ENCODE measurements around the gene DHX16.

Gene DHX16

DNA sequence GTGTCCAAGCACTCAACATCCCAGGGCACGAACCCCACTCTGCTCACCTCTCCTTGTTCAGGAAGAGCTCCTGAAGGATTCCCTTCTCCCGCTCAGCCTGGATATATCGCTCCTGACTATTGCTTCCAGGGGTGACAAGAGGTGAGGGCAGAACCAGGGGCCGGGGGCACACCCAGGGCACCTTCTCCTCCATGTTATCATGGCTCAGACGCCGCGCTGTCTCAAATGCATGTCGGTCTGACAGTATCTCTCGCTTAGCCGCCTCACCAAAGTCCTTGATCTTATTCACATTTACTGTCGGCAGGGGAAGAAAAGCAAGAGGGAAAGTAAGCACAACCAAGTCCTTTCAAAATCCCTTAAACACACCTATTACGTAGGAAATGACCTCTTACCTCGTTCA, 68.8 kb downstream of the DHX16 start:
- TF ChIP-seq, protein P1, sequence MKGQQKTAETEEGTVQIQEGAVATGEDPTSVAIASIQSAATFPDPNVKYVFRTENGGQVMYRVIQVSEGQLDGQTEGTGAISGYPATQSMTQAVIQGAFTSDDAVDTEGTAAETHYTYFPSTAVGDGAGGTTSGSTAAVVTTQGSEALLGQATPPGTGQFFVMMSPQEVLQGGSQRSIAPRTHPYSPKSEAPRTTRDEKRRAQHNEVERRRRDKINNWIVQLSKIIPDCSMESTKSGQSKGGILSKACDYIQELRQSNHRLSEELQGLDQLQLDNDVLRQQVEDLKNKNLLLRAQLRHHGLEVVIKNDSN (IDR thresholded peaks at IDR 0.05) = no peak
- TF ChIP-seq CEBPB (IDR thresholded peaks at IDR 0.05) (no peak), FOXM1 (IDR thresholded peaks at IDR 0.05; ENCODE audit: borderline replicate concordance, low read depth) (no peak), TAF1 (IDR thresholded peaks at IDR 0.05; ENCODE audit: low read depth) (no peak), NFIC (IDR thresholded peaks at IDR 0.05) (no peak), TCF12 (IDR thresholded peaks at IDR 0.05; ENCODE audit: low read depth) (no peak), YY1 (IDR thresholded peaks at IDR 0.05; ENCODE audit: low read depth) (no peak), ZBTB7A (IDR thresholded peaks at IDR 0.05; ENCODE audit: low read depth) (no peak), TEAD4 (IDR thresholded peaks at IDR 0.05) (no peak), EGR1 (IDR thresholded peaks at IDR 0.05) (no peak), RAD21 (IDR thresholded peaks at IDR 0.05; ENCODE audit: low read depth) (no peak), CREB1 (IDR thresholded peaks at IDR 0.05; ENCODE audit: low read depth) (no peak), EP300 (IDR thresholded peaks at IDR 0.05; ENCODE audit: borderline replicate concordance) (no peak)
- TF ChIP-seq, protein P2, sequence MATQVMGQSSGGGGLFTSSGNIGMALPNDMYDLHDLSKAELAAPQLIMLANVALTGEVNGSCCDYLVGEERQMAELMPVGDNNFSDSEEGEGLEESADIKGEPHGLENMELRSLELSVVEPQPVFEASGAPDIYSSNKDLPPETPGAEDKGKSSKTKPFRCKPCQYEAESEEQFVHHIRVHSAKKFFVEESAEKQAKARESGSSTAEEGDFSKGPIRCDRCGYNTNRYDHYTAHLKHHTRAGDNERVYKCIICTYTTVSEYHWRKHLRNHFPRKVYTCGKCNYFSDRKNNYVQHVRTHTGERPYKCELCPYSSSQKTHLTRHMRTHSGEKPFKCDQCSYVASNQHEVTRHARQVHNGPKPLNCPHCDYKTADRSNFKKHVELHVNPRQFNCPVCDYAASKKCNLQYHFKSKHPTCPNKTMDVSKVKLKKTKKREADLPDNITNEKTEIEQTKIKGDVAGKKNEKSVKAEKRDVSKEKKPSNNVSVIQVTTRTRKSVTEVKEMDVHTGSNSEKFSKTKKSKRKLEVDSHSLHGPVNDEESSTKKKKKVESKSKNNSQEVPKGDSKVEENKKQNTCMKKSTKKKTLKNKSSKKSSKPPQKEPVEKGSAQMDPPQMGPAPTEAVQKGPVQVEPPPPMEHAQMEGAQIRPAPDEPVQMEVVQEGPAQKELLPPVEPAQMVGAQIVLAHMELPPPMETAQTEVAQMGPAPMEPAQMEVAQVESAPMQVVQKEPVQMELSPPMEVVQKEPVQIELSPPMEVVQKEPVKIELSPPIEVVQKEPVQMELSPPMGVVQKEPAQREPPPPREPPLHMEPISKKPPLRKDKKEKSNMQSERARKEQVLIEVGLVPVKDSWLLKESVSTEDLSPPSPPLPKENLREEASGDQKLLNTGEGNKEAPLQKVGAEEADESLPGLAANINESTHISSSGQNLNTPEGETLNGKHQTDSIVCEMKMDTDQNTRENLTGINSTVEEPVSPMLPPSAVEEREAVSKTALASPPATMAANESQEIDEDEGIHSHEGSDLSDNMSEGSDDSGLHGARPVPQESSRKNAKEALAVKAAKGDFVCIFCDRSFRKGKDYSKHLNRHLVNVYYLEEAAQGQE (IDR thresholded peaks at IDR 0.05; ENCODE audit: low read depth) = no peak
- TF ChIP-seq, protein P3, sequence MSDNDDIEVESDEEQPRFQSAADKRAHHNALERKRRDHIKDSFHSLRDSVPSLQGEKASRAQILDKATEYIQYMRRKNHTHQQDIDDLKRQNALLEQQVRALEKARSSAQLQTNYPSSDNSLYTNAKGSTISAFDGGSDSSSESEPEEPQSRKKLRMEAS (IDR thresholded peaks at IDR 0.05) = no peak
